Cerebellar nuclear complex (tissue), 1 donor: Measurements from ENCODE around the gene TENM4.

Source experiments
- DNase-seq, 2 experiments: peaks; one replicate each; lab custom pipeline; 2025; lab: John Stamatoyannopoulos, UW

TENM4 gene

DNA sequence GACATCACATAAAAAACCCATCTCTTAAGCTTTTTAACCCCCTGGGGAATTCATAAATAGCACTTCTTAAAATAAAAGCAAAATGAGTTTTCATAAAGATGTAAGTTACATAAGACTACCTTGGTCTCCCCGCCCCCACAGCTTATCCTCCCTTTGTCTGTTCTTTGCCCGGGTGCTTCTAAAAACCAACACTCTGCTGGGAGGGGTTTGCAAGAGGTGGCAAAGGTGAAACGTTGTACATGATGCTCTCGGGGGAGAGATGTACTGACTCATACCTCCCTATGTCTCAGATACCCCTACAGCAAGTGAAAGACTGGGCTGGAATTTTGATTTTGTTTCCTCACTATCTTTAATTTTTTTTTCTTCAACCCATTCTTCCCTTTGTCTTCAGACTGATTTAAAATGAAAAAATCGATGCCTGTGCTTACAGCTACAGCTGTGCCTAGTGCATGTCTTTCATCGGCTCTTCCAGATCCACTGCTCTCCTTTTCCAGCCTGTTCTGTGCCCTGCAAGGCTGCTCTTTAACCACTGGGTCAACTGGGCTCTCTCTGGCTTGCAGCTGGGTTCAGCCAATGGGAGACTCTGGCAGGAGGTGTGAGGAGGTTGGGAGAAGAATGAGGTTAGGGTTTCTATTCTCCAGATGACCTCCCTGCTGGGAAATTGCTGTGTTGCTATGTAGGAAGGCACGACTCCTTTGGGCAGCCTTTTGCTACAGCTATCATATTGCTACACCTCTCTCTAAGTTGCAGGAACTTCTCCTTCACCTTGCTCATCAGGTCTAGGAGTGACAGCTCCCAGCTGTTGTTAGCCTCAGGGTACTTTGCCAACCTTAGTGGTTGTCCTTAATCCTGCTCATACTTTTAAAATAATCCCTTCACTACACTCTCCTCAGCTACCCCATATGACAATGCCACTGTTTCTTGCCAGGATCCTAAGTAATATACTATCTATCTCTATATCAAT is 266.5 kb downstream of the TENM4 start:
- no peak for DNase-seq

DNA sequence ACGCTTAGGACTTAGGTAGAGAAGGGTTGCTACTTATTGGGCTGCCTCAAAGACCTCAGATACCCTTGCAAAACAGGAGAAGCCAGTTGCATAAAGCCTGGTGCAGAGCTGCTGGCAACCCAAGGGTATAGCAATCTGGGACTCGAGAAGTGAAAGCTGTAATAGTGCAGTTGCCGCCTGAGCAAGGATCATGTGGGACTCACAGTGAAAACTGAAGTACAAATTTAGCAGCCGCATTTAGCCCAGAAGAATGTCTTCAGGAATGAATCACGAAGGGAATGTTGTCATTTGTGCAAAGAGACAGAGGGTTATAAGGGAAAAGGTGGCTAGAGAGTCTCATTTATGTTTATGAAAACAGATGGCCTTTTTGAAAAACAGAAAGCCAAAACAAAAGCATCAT is 267.2 kb downstream of the TENM4 start:
- DNase-seq: no peak

DNA sequence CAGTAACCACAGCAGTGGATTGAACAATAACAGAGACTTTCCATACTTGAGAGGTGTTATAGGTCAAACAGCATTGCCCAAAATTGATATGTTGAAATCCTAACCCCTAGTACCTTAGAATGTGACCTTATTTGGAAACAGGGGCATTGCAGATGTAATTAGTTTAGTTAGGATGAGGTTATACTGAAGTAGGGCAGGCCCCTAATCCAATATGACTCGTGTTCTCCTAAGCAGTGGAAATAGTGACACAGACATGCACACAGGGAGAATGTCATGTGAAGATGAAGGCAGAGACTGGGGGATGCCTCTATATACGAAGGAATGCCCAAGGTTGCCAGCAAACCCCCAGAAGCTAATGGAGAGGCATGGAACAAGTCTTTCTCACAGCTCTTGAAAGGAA is 270.5 kb downstream of the TENM4 start:
- no peak for DNase-seq

DNA sequence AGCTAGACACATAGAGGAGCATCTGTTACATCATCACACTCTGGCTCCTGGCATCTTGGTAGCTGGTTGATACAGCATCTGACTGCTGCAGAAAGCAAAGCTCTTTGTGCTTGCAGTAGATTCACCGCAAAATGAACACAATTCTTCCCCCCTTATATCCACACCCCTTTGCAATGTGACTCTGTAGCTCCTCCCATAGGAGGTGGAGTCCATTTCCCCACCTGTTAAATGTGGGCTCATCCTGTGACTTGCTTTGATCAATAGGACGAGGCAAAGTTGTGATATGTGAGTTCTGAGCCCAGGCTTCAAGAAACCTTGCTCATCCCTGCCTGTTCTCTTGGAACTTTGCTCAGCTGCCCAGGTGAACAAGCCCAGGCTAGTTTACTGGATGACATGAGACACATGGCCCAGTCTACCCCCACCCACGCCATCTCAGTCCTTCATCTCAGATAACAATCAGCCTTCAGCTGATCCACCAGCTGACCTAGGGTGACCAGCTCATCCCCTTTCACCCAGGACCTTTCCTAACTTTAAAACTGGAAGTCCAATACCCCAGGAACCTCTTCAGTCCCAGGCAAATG is 272.2 kb downstream of the TENM4 start:
- no peak for DNase-seq

DNA sequence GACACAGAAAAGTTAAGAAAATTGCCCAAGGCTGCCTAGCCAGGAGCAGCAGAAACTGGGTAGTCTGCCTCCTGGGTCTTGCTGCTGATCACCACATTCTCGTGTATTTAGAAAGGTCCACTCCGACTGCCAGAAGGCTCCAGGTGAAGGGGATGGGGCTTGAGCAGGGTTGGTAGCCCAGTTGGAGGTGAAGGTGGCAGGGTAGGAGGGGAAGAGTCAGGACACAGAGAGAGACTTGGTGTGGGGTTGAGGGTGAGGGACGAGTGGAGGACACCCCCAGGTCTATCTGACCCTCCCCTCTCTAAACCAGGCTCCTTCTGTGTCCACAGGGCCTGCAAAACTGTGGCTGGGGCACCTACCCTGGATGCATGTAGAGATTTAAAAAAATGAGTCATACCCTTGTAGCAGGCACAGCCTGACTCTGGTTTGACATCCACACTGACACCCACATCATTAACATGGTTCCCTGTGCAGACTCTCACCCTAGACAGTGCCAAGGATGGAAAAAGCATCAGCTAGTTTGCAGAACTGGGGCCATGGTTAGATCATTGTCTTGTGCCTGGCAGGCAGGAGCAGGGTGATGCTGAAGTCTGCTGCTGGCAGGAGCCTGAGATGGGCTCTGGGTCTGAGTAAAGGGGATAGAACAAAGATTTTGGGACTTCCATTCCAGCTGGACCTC is 273.2 kb downstream of the TENM4 start:
- no peak for DNase-seq

DNA sequence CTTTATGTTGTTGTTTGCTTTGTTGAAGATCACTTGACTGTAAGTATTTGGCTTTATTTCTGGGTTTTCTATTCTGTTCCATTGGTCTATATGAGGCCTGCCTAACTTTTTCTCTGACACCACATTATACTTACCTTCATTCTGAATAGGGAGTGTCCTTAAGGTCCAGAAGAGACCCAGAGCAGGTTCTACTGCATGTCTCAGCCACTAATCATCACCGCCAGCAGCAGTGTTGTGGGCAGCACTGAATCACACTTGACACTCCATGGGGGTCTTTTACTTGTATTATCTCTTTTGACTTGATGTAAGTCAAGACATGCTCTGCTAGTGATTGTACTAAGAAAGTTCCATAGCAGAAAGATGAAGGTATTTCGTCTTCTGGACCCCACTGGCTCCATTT is 274.9 kb downstream of the TENM4 start:
- DNase-seq: no peak

DNA sequence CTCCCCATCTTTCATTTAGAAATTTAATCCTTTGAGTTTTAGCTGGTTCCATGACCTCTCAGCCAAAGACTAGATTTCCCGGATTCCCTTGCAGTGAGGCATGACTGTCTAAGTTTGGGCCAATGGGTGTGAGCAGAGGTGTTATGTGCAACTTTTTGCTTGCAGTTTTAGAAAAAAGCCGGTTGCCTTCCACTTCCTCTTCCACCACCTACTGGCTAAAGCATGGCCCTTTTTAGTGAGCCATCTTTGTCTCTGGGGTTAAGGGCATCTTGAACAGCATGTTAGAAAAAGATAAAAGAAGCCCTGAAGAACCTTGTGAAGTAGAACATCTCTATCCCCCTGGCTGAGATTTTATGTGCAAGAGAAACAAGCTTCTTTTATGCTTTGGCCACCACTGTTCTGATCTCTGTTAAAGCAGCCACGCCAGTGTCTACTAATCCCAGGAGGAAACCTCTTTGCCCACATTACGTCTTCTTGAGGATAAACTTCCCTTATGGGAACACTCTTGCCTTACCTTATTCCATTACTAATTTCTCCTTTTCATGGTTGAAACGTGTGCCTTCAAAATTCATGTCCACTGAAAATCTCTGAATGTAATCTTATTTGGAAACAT is 279.9 kb downstream of the TENM4 start:
- DNase-seq: no peak

DNA sequence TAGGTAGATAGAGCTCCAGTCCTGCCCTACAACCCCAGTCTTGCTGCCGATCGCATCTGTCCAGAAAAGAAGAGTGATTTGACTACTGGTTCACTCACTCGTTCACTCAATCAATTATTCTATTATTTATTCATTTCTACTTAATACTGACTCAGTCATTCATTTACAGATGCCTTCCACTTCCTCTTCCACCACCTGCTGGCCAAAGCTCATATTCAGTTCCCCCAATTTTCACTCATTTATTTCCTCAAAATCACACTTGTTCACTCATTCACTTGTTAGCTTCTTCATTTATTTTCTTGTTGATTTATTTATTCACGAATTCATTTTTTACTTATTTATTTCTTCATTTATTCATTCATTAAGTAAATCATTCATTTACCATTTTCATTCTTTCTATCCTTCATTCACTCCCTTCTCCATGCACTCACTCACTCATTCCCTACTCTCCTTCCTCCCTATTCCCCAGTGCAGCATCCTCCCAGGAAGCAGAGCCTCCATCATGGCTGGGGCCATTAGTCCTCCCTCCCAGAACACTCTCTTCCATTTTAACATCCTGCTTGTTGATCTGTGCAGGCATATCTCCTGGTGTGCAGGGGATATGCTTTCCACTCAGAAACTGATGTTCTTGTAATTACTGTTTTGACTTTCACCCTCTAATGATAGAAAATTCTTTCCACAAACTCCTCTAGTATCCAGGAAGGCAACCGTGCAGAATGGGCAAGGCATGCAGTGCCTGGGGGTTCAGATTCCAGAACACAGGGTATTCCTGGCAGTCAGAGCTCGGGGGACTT is 281.0 kb downstream of the TENM4 start:
- no peak for DNase-seq

DNA sequence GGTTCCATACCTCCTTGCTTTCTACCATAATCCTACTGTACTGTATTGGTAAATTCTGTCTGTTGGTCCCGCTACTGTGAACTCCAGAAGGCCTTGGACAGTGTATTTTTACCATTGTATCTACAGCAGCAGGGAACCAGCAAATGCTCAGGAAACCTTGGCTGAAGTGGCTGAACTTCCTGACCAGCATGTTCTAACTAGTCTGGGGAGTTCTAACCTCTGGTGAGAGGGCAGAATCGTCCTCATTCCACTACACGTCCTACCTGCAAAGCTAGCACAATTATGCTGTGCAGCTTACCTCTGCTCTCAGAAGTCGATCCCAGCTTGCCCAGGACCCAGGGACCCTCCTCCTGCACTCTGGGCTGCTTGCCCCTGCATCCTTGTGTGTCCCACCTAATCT is 283.1 kb downstream of the TENM4 start:
- DNase-seq: no peak

DNA sequence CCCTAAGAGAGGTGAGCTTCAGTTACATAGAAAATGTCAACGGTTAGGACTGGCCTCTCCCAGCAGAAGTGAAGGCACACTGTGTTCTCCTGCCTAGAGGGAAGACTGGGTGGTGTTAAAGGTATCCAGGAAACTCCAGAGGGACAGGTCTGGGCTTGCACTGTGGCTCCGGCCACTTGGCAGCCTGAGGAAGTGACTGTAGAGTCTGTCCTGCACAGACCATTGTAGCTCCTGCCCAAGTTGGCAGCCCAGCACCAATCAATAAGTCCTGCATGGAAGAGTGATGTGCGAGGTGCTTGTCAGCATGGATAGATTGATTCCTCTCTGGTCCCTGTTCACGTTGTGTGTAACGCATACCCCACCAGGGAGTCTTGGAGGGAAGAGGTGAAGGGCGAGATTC is 284.8 kb downstream of the TENM4 start:
- no peak for DNase-seq

DNA sequence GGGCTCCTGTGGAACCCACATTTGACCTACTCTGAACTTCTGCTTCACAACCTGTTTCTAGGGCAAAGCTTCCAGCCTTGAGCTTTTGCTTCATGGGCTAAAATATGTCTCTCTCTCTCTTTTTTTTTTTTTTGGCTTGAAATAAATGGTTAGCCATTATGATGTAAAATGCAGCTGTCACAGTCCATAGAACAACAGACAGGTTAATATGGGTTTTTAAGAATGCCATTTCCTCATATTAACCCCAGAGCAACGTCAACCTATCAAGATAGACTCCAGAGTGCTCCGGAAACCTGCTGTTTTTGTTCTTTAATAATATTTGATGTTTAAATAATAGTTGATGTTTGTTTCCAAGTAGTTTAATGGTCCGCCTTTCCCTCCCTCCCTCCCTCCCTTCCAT is 285.6 kb downstream of the TENM4 start:
- DNase-seq: no peak

DNA sequence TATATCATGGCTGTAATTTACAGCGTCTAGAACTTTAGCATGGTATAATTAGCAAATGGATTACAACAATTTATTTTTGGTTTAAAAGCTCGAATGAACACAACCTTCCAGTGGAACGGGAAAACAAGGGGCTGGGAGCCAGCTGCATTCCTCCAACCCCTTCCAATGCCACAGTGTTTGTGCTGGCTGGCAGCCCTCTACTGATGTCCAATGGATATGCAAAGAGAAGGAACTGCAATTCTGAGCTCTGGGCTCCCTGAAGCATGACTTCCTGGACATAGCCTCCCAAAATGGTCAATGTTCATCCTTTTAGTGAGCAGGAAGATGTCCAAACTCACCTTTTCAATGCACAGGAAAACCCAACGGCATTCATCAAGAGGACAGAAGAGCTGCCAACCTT is 288.3 kb downstream of the TENM4 start:
- no peak for DNase-seq

DNA sequence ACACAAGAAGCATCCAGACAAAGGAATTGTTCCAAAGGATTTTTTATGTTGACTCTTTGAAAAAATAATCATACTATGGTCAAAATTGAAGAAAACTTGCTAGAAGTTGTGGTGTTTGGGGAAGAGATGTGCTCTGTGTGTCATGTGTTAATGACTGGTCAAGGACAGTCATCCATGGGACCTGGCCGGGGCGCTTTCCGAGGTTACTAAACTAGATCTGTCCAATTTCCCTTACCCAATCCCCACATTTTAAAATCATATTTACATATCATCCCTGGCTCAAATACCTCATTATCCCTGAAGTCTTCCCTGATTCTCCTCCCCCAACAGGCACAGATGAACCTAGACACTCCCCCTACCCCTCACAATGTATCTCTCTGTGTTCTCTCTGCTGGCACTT is 289.4 kb downstream of the TENM4 start:
- no peak for DNase-seq

DNA sequence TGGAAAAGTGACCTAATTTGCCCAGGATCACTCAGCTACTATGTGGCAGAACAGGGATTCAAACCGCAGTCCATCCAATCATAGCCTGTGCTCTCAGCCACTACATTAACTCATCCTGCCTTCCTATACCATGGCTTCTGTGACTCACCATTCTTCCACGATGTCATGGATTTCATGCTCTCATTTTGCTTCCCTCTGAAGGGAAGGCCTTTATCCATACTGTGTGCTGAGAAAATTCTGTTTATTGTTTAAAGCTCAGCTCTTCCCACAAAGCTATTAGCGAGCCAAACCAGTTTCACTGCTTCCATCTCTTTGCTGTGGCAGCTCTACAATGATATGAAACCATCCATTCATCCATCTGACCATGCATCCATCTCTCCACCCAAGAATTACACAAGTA is 289.9 kb downstream of the TENM4 start:
- DNase-seq: no peak

DNA sequence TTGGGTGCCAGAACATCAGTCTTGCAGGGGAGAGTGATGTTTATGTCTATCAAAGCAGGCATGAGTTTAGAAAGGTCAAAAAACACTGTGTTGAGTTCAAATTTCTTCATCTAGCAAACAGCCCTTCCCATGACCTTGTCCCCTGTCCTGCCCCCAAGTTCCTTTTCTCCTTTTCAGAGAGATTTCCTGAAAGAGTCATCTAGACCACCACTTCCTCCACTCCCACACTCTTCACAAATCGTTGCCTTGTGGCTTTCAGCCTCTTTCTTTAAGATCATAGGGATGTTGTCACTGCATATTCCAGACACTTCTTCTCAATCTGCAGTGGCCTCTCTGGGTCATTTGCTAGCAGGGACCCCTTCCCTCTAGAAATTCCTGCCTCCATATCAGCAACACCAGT is 290.5 kb downstream of the TENM4 start:
- no peak for DNase-seq

DNA sequence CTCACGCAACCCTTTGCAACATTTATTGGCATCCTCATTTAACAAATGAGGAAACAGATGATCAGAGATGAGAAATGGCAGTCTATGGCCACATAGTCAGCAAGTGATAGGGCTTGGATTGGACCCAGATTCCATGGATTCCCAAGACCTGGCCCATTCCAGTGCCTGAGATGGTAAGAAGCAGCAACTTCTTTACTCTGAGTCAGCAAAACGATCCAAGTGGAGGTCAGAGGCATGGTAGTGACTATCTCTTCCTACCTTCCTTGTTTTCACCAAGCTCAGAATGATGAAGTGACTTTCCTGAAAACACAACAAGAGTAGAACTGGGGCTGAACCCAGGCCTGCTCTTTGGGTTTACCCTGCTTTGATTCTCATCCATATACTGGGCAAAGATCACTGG is 293.1 kb downstream of the TENM4 start:
- DNase-seq: no peak

DNA sequence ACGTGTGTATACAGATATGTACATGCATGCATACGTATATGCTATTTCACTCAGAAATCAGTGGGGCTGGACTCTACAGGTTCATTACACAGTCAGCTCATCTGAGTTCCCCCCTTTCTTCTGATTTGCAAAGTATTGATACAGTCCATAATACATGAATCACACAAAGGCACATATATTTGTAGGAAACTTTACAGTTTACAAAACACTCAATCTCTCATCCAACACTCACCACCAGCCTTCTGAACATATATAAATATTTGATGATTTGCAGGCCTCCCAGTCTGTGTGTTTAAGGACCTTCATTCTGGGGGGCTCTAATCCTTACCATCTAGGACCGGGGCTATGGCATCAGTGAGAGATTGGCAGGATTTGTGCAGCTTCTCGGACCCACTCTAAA is 293.8 kb downstream of the TENM4 start:
- no peak for DNase-seq

DNA sequence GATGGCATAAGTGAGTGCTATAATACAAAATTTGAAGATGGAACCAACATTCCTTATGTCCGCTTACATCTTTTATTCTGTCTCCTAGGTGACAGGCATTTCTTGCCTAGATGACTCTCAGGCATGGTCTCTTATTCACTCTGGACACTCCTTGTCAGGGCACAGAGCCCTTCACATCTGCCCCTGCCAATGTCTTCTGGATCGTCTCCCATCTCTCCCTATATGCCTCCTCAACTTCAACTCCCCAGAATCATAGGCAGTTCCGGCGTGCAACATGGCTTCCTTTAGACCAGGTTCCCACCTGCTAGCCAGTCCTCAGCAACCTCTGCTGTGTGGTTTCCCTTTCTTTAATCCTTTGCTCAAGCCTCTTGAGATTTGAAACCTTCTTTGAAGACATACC is 300.9 kb downstream of the TENM4 start:
- no peak for DNase-seq

DNA sequence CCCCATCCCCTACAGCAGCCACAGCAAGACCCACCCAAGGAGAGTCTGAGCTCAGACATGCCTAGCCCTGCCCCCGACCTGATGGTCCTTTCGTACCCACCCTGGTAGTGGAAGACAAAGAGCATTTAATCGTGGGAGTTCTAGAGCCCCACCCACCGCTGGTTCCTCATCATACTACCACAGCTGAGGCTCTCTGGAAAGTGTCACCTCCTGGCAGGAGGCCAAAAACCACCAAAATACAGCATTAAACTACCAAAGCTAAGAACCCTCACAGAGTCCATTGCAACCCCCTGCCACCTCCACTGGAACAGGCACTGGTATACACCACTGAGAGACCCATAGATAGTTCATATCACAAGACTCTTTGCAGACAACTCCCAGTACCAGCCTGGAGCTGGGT is 311.1 kb downstream of the TENM4 start:
- no peak for DNase-seq

DNA sequence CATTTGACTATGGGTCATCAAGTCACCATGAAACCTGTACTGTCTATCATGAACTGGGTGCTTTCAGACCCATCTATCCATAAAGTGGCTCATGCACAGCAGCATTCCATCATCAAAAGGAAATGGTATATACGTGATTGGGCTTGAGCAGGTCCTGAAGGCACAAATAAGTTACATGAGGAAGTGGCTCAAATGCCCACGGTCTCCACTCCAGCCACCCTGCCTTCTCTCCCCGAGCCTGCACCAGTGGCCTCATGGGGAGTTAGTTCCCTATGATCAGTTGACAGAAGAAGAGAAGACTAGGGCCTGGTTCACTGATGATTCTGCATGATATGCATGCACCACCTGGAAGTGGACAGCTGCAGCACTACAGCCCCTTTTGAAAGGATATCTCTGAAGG is 312.5 kb downstream of the TENM4 start:
- DNase-seq: no peak

DNA sequence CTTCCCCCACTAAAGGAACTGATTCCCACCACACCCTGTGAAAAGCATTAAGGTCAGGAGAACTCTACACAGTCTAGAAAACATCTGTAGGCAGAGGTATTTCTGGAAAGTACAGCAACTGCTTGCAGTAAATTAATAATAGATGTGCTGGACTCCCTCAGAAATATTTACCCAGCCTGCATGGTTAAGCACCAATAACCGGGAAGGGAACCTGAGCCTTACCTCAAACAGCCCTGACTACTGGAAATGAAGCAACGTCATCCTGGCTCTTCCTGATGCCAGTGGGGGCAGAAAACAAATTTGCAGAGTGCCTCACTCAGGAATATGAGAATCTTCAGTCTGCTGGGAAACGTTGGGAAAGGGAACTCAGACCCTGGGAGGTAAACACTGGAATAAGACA is 318.1 kb downstream of the TENM4 start:
- no peak for DNase-seq

DNA sequence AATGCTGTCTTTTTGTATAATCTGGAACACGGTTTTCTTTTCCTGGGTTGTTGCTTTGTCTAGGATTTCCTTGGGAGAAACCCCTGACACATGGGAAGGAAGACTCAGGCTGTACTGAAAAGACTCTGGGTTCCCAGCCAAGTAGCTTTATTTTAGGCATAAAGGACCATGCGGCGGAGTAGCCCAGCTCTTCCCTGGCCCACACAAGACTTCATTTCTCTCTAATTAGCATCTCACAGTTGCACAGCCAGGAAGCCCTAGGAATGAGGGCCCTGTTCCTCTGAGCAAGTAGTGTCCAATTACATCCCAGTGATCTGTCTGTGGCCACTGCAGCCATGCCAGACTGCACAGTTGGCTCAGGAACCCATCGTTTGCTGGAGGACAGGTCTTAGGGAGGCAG is 319.5 kb downstream of the TENM4 start:
- no peak for DNase-seq
